Panc1 (cell line): Measurements from ENCODE around the gene STK10. TPM values are rescaled to one million over a fixed set of nuclear protein-coding genes. Genes with fewer than 3 reads are reported as not detected.

Experiments
- ATAC-seq: fragments of 200-7000 bp; cut with Tn5 transposase; 2 replicates; pipeline ENCODE4 v1.9.1; 2020; ENCODE audit warnings: mild to moderate bottlenecking, moderate library complexity
- BruUV-seq: library from RNA; stranded (reverse); fragments of 400-500 nt; replicated peaks from 2 replicates; lab custom pipeline; 2021; lab: Mats Ljungman, UMichigan
- CTCF ChIA-PET: fragments of 300-600 bp; sonication (Branson Sonifier 250); formaldehyde crosslinking; loops from one replicate; lab custom pipeline; 2022; ENCODE audit warnings: antibody characterized with exemption; lab: Charles Lee
- POLR2A ChIA-PET: fragments of 300-600 bp; sonication (Branson Sonifier 250); formaldehyde crosslinking; loops from one replicate; lab custom pipeline; 2022; ENCODE audit warnings: antibody characterized with exemption; lab: Charles Lee
- DNase-seq: peaks from one replicate; pipeline ENCODE4 v3.0.0-alpha.2; 2010; ENCODE audit warnings: low read depth, low spot score
- H3K27ac ChIP-seq: 2 replicates; pipeline ENCODE4 v1.5.1; 2011; ENCODE audit warnings: mild to moderate bottlenecking, low read length, inconsistent platforms
- H3K27me3 ChIP-seq: fragments of 200-500 bp; sonication (Bioruptor generic); 2 replicates; pipeline ENCODE4 v1.6.0; 2014; ENCODE audit warnings: low read length, inconsistent platforms; ENCODE audit not compliant: control insufficient read depth, insufficient read depth
- H3K36me3 ChIP-seq: fragments of 200-500 bp; sonication (Bioruptor generic); 2 replicates; pipeline ENCODE4 v1.5.1; 2014; ENCODE audit warnings: inconsistent platforms, mild to moderate bottlenecking, low read length, moderate library complexity; ENCODE audit not compliant: control insufficient read depth, insufficient read depth
- H3K4me1 ChIP-seq: 2 replicates; pipeline ENCODE4 v1.5.1; 2011; ENCODE audit warnings: inconsistent platforms, mild to moderate bottlenecking, low read length, moderate library complexity; ENCODE audit not compliant: control insufficient read depth, insufficient read depth
- H3K4me3 ChIP-seq, 2 experiments: 2 replicates each; pipeline ENCODE4 v1.5.1; 2011 to 2012; ENCODE audit warnings: low read depth in 2 of 2, low read length in 2 of 2, mild to moderate bottlenecking in 2 of 2, inconsistent platforms in 1 of 2, moderate library complexity in 1 of 2
- H3K9me3 ChIP-seq: fragments of 200-500 bp; sonication (Bioruptor generic); 2 replicates; pipeline ENCODE4 v1.5.1; 2014; ENCODE audit warnings: low read depth, mild to moderate bottlenecking, inconsistent platforms, low read length, moderate library complexity; ENCODE audit not compliant: control insufficient read depth, insufficient read depth
- CTCF ChIP-seq: fragments of 450-650 bp; IDR thresholded peaks from 2 replicates; pipeline ENCODE4 v1.5.1; 2017; ENCODE audit warnings: mild to moderate bottlenecking
- POLR2AphosphoS5 ChIP-seq: IDR thresholded peaks from 2 replicates; pipeline ENCODE4 v1.6.1; 2012; ENCODE audit warnings: mild to moderate bottlenecking, low read depth, low read length, moderate library complexity
- REST ChIP-seq, 2 experiments: IDR thresholded peaks; 2 replicates each; pipeline ENCODE4 v1.6.1; 2011 to 2012; ENCODE audit warnings: low read depth in 2 of 2, control low read depth in 1 of 2, low read length in 1 of 2, mild to moderate bottlenecking in 1 of 2, moderate library complexity in 1 of 2; ENCODE audit not compliant: insufficient read depth in 1 of 2
- SIN3A ChIP-seq: IDR thresholded peaks from 2 replicates; pipeline ENCODE4 v1.6.1; 2012; ENCODE audit warnings: low read depth, mild to moderate bottlenecking, low read length, moderate library complexity, borderline replicate concordance; ENCODE audit not compliant: insufficient read depth
- TCF7L2 ChIP-seq: IDR thresholded peaks from 2 replicates; pipeline ENCODE4 v1.6.1; 2011; ENCODE audit warnings: mild to moderate bottlenecking, low read depth, low read length, inconsistent platforms
- in situ Hi-C: cut with HindIII; loops from 2 replicates; pipeline ENCODE4 v1.10.0; 2016; ENCODE audit warnings: low sequenced_read_pairs, low pct_unique_long_range_greater_than_20kb
- intact Hi-C: fragments of 100-400 bp; cut with micrococcal nuclease; formaldehyde crosslinking; loops from one replicate; pipeline ENCODE4 v1.10.0; 2022; ENCODE audit not compliant: unreplicated experiment
- total RNA-seq: library from RNA; stranded (reverse); gene quantifications from one replicate; pipeline ENCODE4 v1.2.1, GENCODE V29; 2021; ENCODE audit not compliant: unreplicated experiment

Gene STK10
- total RNA-seq, 1 experiment from 2014 or later: 34.9 TPM

GRCh38 chr5:172079876-172080275 is 108.1 kb downstream of the STK10 start:
- BruUV-seq: no TSS peak
- H3K9me3 ChIP-seq: no peaks in the 10 kb centered on the region
- H3K27me3 ChIP-seq: no peaks in the 10 kb centered on the region
- intact Hi-C loops: no loop called here
- CTCF ChIA-PET: no interaction called here
- TF ChIP-seq SIN3A: no peak
- TF ChIP-seq CTCF: no peak
- TF ChIP-seq REST (IDR thresholded peaks at IDR 0.05; ENCODE audit: insufficient read depth in 1 of 2, low read depth in 2 of 2, low read length in 1 of 2): no peak
- no peak for TF ChIP-seq TCF7L2
- TF ChIP-seq POLR2AphosphoS5: no peak
- no peaks in the 10 kb centered on the region; the same call in 1 of the 2 replicates for H3K36me3 ChIP-seq
- DNase-seq: no peak
- POLR2A ChIA-PET: interaction anchor here (0.7 kb wide), 1 partner anchor 20 kb away, joined by 4 read pairs; no protein-coding TSS in a partner anchor
- no peak overlapping the region for H3K27ac ChIP-seq
- no peak for ATAC-seq
- no peak overlapping the region for H3K4me3 ChIP-seq
- no peaks in the 10 kb centered on the region for H3K4me1 ChIP-seq
- in situ Hi-C loops: no loop called here

GRCh38 chr5:172078726-172079345 is 109.2 kb downstream of the STK10 start:
- Histone ChIP-seq H3K4me1 (no peaks in the 10 kb centered on the region), H3K9me3 (no peaks in the 10 kb centered on the region), H3K36me3 (no peaks in the 10 kb centered on the region; the same call in 1 of the 2 replicates), H3K4me3 (no peak overlapping the region), H3K27me3 (no peaks in the 10 kb centered on the region), H3K27ac (no peak overlapping the region)
- BruUV-seq: no TSS peak
- POLR2A ChIA-PET: no interaction called here
- intact Hi-C loops: no loop called here
- ATAC-seq (no peak), DNase-seq (no peak)
- TF ChIP-seq TCF7L2 (no peak), CTCF (no peak), POLR2AphosphoS5 (no peak), REST (IDR thresholded peaks at IDR 0.05; ENCODE audit: insufficient read depth in 1 of 2, low read depth in 2 of 2, low read length in 1 of 2) (no peak), SIN3A (no peak)
- CTCF ChIA-PET: interaction anchor here (0.6 kb wide), 1 partner anchor 61 kb away, joined by 8 read pairs; no protein-coding TSS in a partner anchor
- in situ Hi-C loops: no loop called here
